NCI-H460 (cell line): Measurements from ENCODE around the gene NISCH. TPM values are rescaled to one million over a fixed set of nuclear protein-coding genes. Genes with fewer than 3 reads are reported as not detected.

ENCODE experiments used
- DNase-seq: peaks from one replicate; pipeline ENCODE4 v3.0.0-alpha.2; 2016; ENCODE audit warnings: low read depth; ENCODE audit errors: extremely low read depth
- total RNA-seq: library from RNA; depleted of rRNA; stranded (reverse); fragments of >200 nt; shearing (Covaris generic); gene quantifications from 2 replicates; pipeline ENCODE4 v1.2.3, GENCODE V29; 2014

NISCH gene
- total RNA-seq, 1 experiment from 2014 or later = 18.4 TPM

DNA sequence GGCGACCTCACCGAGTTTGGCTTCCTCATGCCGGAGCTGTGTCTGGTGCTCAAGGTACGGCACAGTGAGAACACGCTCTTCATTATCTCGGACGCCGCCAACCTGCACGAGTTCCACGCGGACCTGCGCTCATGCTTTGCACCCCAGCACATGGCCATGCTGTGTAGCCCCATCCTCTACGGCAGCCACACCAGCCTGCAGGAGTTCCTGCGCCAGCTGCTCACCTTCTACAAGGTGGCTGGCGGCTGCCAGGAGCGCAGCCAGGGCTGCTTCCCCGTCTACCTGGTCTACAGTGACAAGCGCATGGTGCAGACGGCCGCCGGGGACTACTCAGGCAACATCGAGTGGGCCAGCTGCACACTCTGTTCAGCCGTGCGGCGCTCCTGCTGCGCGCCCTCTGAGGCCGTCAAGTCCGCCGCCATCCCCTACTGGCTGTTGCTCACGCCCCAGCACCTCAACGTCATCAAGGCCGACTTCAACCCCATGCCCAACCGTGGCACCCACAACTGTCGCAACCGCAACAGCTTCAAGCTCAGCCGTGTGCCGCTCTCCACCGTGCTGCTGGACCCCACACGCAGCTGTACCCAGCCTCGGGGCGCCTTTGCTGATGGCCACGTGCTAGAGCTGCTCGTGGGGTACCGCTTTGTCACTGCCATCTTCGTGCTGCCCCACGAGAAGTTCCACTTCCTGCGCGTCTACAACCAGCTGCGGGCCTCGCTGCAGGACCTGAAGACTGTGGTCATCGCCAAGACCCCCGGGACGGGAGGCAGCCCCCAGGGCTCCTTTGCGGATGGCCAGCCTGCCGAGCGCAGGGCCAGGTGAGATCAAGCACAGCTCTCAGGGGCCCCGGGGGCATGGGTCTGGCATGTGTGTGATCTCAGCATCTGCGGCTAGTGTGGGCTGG is 32.6 kb downstream of the NISCH start:
- no peak for DNase-seq

GRCh38 chr3:52488746-52489145 is 33.3 kb downstream of the NISCH start:
- no peak for DNase-seq

DNA sequence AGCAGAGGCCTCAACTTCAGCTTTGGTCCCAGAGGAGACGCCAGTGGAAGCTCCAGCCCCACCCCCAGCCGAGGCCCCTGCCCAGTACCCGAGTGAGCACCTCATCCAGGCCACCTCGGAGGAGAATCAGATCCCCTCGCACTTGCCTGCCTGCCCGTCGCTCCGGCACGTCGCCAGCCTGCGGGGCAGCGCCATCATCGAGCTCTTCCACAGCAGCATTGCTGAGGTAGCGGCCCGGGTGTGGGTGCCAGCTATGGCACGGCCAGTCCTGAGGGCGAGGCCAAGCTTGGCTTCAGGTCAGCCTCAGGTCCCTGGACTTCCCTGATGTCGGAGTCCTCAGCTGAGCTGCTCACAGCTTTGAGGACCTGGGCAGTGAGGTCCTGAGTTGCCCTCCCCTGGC is 34.0 kb downstream of the NISCH start:
- no peak for DNase-seq

DNA sequence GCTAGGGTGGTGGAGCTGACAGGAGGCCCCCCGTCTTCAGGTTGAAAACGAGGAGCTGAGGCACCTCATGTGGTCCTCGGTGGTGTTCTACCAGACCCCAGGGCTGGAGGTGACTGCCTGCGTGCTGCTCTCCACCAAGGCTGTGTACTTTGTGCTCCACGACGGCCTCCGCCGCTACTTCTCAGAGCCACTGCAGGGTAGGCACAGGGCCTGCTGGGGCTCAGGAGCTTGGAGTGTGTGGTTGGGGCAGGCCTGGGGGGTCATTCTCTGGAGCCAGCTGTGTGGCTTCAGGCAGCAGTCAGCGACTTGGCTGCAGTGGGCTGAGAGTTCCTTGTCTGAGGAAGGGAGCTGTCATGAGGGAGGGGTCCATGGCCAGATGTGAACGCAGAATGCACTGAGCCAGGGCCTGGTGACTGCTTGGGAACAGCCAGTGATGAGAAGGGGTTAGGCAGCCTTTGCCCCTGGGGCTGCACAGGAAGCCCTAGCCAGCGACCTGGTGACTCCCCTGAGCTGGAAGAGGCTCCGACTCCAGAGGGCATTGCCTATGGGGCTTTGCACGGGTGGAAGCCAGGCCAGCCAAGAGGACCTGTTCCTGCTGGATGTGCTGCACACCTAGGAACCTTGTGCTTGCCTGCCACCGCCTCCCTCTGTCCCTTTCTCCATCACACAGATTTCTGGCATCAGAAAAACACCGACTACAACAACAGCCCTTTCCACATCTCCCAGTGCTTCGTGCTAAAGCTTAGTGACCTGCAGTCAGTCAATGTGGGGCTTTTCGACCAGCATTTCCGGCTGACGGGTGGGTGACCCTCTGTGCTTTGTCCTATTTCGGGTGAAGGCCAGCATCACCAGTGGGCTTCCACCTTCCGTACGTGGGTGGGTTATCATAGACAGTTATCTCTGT is 34.9 kb downstream of the NISCH start:
- no peak for DNase-seq

- DNase-seq = no peak
Measured at GRCh38 chr3:52490939-52491526, 35.6 kb downstream of the NISCH start.

- no peak for DNase-seq
Measured at GRCh38 chr3:52492059-52492458, 36.7 kb downstream of the NISCH start.

- DNase-seq = no peak
Measured at GRCh38 chr3:52493232-52494017, 38.0 kb downstream of the NISCH start.

- no peak for DNase-seq
Measured at GRCh38 chr3:52494445-52494844, 39.0 kb downstream of the NISCH start.

DNA sequence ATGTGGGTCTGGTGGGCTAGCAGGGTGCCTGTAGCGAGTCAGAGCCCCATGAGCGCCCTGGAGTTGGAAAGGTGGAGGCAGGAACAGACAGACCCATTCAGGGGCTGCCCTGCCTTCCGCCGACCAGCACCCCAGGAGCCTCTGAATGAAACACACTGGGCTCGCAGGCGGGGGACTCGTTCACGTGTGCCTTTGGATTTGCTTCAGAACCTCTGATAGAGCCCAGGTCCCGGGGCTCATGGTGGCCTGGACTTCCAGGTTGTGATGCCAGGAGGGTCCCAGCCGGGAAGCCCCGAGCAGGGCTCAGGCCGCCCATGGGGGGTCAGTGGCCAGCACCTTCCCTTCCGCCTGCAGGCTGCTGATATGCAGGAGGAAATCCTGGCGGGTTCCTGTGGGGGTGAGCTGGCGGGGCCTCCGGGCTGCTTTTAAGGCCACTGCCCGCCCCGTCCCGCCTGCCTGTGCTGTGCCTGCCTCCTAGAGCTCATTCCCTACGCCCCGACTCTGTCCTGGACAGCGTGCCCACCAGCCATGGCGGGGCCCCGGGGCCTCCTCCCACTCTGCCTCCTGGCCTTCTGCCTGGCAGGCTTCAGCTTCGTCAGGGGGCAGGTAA is 39.6 kb downstream of the NISCH start, which contains the start of gene STAB1:
Gene STAB1 (plus strand): TSS at position 453 of the 610 bp plus-strand sequence. CDS start 76 bp downstream, at position 529.
- DNase-seq = no peak

- no peak for DNase-seq
Measured at GRCh38 chr3:52495777-52496602, 40.6 kb downstream of the NISCH start.

GRCh38 chr3:52498137-52499054 is 43.0 kb downstream of the NISCH start:
- DNase-seq = no peak

- DNase-seq = no peak
Measured at GRCh38 chr3:52501046-52501445, 45.6 kb downstream of the NISCH start.

GRCh38 chr3:52502001-52502400 is 46.6 kb downstream of the NISCH start:
- DNase-seq = no peak

DNA sequence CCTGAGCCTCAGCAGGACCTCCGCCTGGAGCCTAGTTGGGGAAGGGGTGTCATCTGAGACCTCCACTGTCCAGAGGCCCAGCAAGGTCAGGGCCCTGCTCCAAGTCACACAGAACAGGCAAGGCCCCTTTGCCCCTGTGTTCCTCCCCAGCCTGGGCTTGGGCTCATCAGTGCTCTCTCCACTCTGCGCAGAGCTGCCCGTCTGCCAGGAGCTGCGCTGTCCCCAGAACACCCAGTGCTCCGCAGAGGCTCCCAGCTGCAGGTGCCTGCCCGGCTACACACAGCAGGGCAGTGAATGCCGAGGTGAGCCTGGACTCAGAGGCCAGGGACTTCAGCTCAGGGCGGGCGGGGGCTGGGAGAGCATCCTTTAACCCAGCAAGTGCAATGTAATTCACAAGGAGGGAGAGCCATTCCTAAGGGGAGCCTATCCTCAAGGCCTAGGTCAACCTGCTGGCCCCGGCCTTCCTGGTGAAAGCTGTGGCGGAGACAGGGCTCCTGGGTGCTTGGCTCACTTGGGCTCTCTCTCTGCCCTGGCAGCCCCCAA is 47.5 kb downstream of the NISCH start:
- no peak for DNase-seq

- no peak for DNase-seq
Measured at GRCh38 chr3:52503788-52504424, 48.5 kb downstream of the NISCH start.

GRCh38 chr3:52504977-52505376 is 49.6 kb downstream of the NISCH start:
- DNase-seq = no peak
